Gastroesophageal sphincter (tissue), 4 donors: ENCODE measurements around the gene HIPK4. TPM values are rescaled to one million over a fixed set of nuclear protein-coding genes. Genes with fewer than 3 reads are reported as not detected.

Experiments
- ATAC-seq: fragments of 150-250 bp; one replicate; pipeline ENCODE4 v1.9.1; 2016; ENCODE audit warnings: mild to moderate bottlenecking, moderate library complexity
- H3K27ac ChIP-seq, 4 donors: fragments of 200-600 bp; sonication (generic) in 3 of 4; 1 replicate in 3 of 4; 2 replicates in 1 of 4; pipeline ENCODE4 v1.5.1; 2016 to 2019
- H3K27me3 ChIP-seq: fragments of 200-600 bp; sonication (generic); one replicate; pipeline ENCODE4 v1.5.1; 2019
- H3K36me3 ChIP-seq, 2 donors: fragments of 200-600 bp; sonication (generic); one replicate each; pipeline ENCODE4 v1.5.1; 2019; ENCODE audit warnings: control low read depth in 1 of 2
- H3K4me1 ChIP-seq, 3 donors: fragments of 200-600 bp; sonication (generic); 1 replicate in 2 of 3; 2 replicates in 1 of 3; pipeline ENCODE4 v1.5.1; 2016 to 2019; ENCODE audit warnings: control low read depth in 2 of 3
- H3K4me3 ChIP-seq, 2 donors: fragments of 200-600 bp; sonication (generic); one replicate each; pipeline ENCODE4 v1.5.1; 2019; ENCODE audit warnings: mild to moderate bottlenecking in 1 of 2, moderate library complexity in 1 of 2
- H3K9me3 ChIP-seq, 3 donors: fragments of 200-600 bp; sonication (generic); one replicate each; pipeline ENCODE4 v1.5.1; 2017 to 2019; ENCODE audit warnings: control low read depth in 2 of 3
- CTCF ChIP-seq, 4 experiments: fragments of 200-600 bp in 2 of 4; fragments of 450-650 bp in 2 of 4; sonication (generic) in 1 of 4; IDR thresholded peaks; one replicate each; pipeline ENCODE4 v1.5.1; 2017 to 2019; ENCODE audit warnings: antibody characterized with exemption in 4 of 4, mild to moderate bottlenecking in 2 of 4, moderate library complexity in 2 of 4
- EP300 ChIP-seq: sonication (generic); formaldehyde crosslinking; IDR thresholded peaks from one replicate; pipeline ENCODE4 v1.6.1; 2017; ENCODE audit warnings: antibody characterized with exemption, mild to moderate bottlenecking
- POLR2A ChIP-seq, 2 donors: fragments of 450-650 bp; IDR thresholded peaks; one replicate each; pipeline ENCODE4 v1.6.1; 2017; ENCODE audit warnings: antibody characterized with exemption in 2 of 2, mild to moderate bottlenecking in 2 of 2, moderate library complexity in 1 of 2
- POLR2AphosphoS5 ChIP-seq: sonication (generic); formaldehyde crosslinking; IDR thresholded peaks from one replicate; pipeline ENCODE4 v1.6.1; 2017; ENCODE audit warnings: antibody characterized with exemption
- WGBS, 2 donors: methylation state at CpG; one replicate each; pipeline ENCODE4 v1.1.5; 2018; ENCODE audit warnings: low coverage in 1 of 2; 5-methylcytosine and 5-hydroxymethylcytosine counted together
- total RNA-seq, 4 donors: library from RNA; depleted of rRNA; stranded (reverse); fragments of >200 nt; gene quantifications; one replicate each; pipeline ENCODE4 v1.1.0, GENCODE V29; 2016

Gene HIPK4
- total RNA-seq, 4 donors from 2014 or later: 0.19 to 1.1 TPM; not detected in 2

GRCh38 chr19:40400559-40400958, 10.6 kb upstream of the HIPK4 start:
- Histone ChIP-seq H3K9me3 (no peaks in the 10 kb centered on the region), H3K4me1 (peaks cover 0 to 23% (median 0%) of the 10 kb centered on the region in 3 donors), H3K4me3 (no peak overlapping the region), H3K36me3 (peaks cover 0 to 29% of the 10 kb centered on the region in 2 donors), H3K27ac (no peak overlapping the region), H3K27me3 (no peaks in the 10 kb centered on the region)
- ATAC-seq: no peak
- WGBS, 2 donors: 8 to 17% methylated on average over 2 of the region's 3 CpGs
- TF ChIP-seq CTCF (IDR thresholded peaks at IDR 0.05) (no peak), POLR2AphosphoS5 (no peak), POLR2A (IDR thresholded peaks at IDR 0.05) (no peak), EP300 (no peak)

GRCh38 chr19:40398417-40399131, 8.6 kb upstream of the HIPK4 start:
- no peaks in the 10 kb centered on the region for H3K9me3 ChIP-seq
- H3K4me1 ChIP-seq: peaks cover 0 to 10% (median 0%) of the 10 kb centered on the region in 3 donors
- no peak for TF ChIP-seq EP300
- no peak for TF ChIP-seq POLR2A (IDR thresholded peaks at IDR 0.05)
- no peak for TF ChIP-seq POLR2AphosphoS5
- TF ChIP-seq CTCF (IDR thresholded peaks at IDR 0.05): no peak
- peak overlapping the region in 1 of 2 donors; percentile 19 for H3K4me3 ChIP-seq
- peaks cover 0 to 30% of the 10 kb centered on the region in 2 donors for H3K36me3 ChIP-seq
- no peaks in the 10 kb centered on the region for H3K27me3 ChIP-seq
- WGBS, 2 donors: 48 to 64% methylated on average over 5 to 32 of the region's 49 CpGs
- H3K27ac ChIP-seq: no peak overlapping the region
- ATAC-seq: no peak

- no CpG with 5 or more reads among the region's 22 CpGs for WGBS, 2 donors
- no peak for TF ChIP-seq CTCF (IDR thresholded peaks at IDR 0.05)
- TF ChIP-seq EP300: no peak
- no peak for TF ChIP-seq POLR2A (IDR thresholded peaks at IDR 0.05)
- TF ChIP-seq POLR2AphosphoS5: no peak
- ATAC-seq: no peak
- Histone ChIP-seq H3K36me3 (peaks cover 0 to 30% of the 10 kb centered on the region in 2 donors), H3K9me3 (no peaks in the 10 kb centered on the region), H3K27me3 (no peaks in the 10 kb centered on the region), H3K4me3 (no peak overlapping the region), H3K4me1 (no peaks in the 10 kb centered on the region), H3K27ac (no peak overlapping the region)
Measured at GRCh38 chr19:40397568-40397906, 7.6 kb upstream of the HIPK4 start.

- Histone ChIP-seq H3K4me1 (no peaks in the 10 kb centered on the region), H3K4me3 (no peak overlapping the region), H3K27me3 (no peaks in the 10 kb centered on the region), H3K27ac (no peak overlapping the region), H3K36me3 (peaks cover 0 to 30% of the 10 kb centered on the region in 2 donors), H3K9me3 (no peaks in the 10 kb centered on the region)
- ATAC-seq: no peak
- 100% methylated on average over 1 of the region's 20 CpGs; no CpG with 5 or more reads in 1 of the 2 donors for WGBS, 2 donors
- TF ChIP-seq POLR2AphosphoS5 (no peak), CTCF (IDR thresholded peaks at IDR 0.05) (no peak), EP300 (no peak), POLR2A (IDR thresholded peaks at IDR 0.05) (no peak)
Measured at GRCh38 chr19:40396886-40397567, 7.0 kb upstream of the HIPK4 start.

GRCh38 chr19:40395956-40396355, 6.0 kb upstream of the HIPK4 start:
- Histone ChIP-seq H3K4me3 (no peak overlapping the region), H3K27ac (no peak overlapping the region), H3K4me1 (no peaks in the 10 kb centered on the region), H3K27me3 (no peaks in the 10 kb centered on the region), H3K9me3 (no peaks in the 10 kb centered on the region), H3K36me3 (peaks cover 0 to 30% of the 10 kb centered on the region in 2 donors)
- ATAC-seq: no peak
- TF ChIP-seq EP300 (no peak), CTCF (IDR thresholded peaks at IDR 0.05) (no peak), POLR2A (IDR thresholded peaks at IDR 0.05) (no peak), POLR2AphosphoS5 (no peak)
- WGBS, 2 donors: 90 to 92% methylated on average over 4 to 9 of the region's 14 CpGs
